WTC11 (cell line): ENCODE data around the gene FRMD8. TPM values are rescaled to one million over a fixed set of nuclear protein-coding genes. Genes with fewer than 3 reads are reported as not detected.

Source experiments
- ATAC-seq: fragments of 200-7000 bp; cut with Tn5 transposase; 2 replicates; pipeline ENCODE4 v1.10.0; 2021; ENCODE audit warnings: mild to moderate bottlenecking, moderate library complexity
- CTCF ChIA-PET: fragments of 300-600 bp; sonication (Branson Sonifier 250); formaldehyde crosslinking; loops from one replicate; lab custom pipeline; 2021; ENCODE audit warnings: antibody characterized with exemption; lab: Charles Lee
- POLR2A ChIA-PET: fragments of 350-600 bp; sonication (Branson Sonifier 250); formaldehyde crosslinking; loops from one replicate; lab custom pipeline; 2021; ENCODE audit warnings: antibody characterized with exemption; lab: Charles Lee
- DNase-seq: peaks from one replicate; pipeline ENCODE4 v3.0.0; 2021; ENCODE audit warnings: low spot score
- H3K27ac Mint-ChIP-seq: 2 replicates; pipeline ENCODE4 v1.8.0; 2021; ENCODE audit warnings: mixed read lengths
- H3K27me3 Mint-ChIP-seq: 2 replicates; pipeline ENCODE4 v1.8.0; 2021; ENCODE audit warnings: low read depth, mild to moderate bottlenecking, moderate library complexity, mixed read lengths
- H3K36me3 Mint-ChIP-seq: 2 replicates; pipeline ENCODE4 v1.8.0; 2021; ENCODE audit warnings: mixed read lengths
- H3K4me1 Mint-ChIP-seq: 2 replicates; pipeline ENCODE4 v1.8.0; 2022; ENCODE audit warnings: mixed read lengths
- H3K4me3 Mint-ChIP-seq: 2 replicates; pipeline ENCODE4 v1.8.0; 2021; ENCODE audit warnings: mild to moderate bottlenecking, moderate library complexity, mixed read lengths
- H3K9me3 Mint-ChIP-seq: 2 replicates; pipeline ENCODE4 v1.8.0; 2021; ENCODE audit warnings: mixed read lengths
- CBFB ChIP-seq: sonication (generic); formaldehyde crosslinking; IDR thresholded peaks from 2 replicates; pipeline ENCODE4 v1.8.1; 2022; ENCODE audit warnings: mild to moderate bottlenecking, low read depth, missing genetic modification reagents
- E2F4 ChIP-seq: sonication (generic); formaldehyde crosslinking; IDR thresholded peaks from 2 replicates; pipeline ENCODE4 v1.8.1; 2022; ENCODE audit warnings: low read depth, mild to moderate bottlenecking, moderate library complexity, missing genetic modification reagents, borderline replicate concordance
- FOXK1 ChIP-seq: sonication (generic); formaldehyde crosslinking; IDR thresholded peaks from 2 replicates; pipeline ENCODE4 v1.8.0; 2022; ENCODE audit warnings: mild to moderate bottlenecking, moderate library complexity, missing genetic modification reagents
- FOXP1 ChIP-seq: sonication (generic); formaldehyde crosslinking; IDR thresholded peaks from 2 replicates; pipeline ENCODE4 v1.8.0; 2022; ENCODE audit warnings: missing genetic modification reagents, mild to moderate bottlenecking, moderate library complexity, borderline replicate concordance
- GRHL2 ChIP-seq: fragments of 250-450 bp; sonication (Bioruptor Pico); IDR thresholded peaks from 2 replicates; pipeline ENCODE4 v1.8.0; 2022; ENCODE audit warnings: mild to moderate bottlenecking, moderate library complexity; ENCODE audit not compliant: insufficient replicate concordance, severe bottlenecking
- HMGXB4 ChIP-seq: sonication (generic); formaldehyde crosslinking; IDR thresholded peaks from 2 replicates; pipeline ENCODE4 v1.8.1; 2023; ENCODE audit warnings: mild to moderate bottlenecking, moderate library complexity, missing genetic modification reagents
- MXD4 ChIP-seq: fragments of 250-450 bp; sonication (Bioruptor Pico); IDR thresholded peaks from 2 replicates; pipeline ENCODE4 v1.8.0; 2021; ENCODE audit warnings: mild to moderate bottlenecking, moderate library complexity, borderline replicate concordance
- NFATC4 ChIP-seq: fragments of 250-450 bp; sonication (Bioruptor Pico); IDR thresholded peaks from 2 replicates; pipeline ENCODE4 v1.9.0; 2021; ENCODE audit warnings: mild to moderate bottlenecking
- NFYB ChIP-seq: sonication (generic); formaldehyde crosslinking; conservative IDR thresholded peaks from 2 replicates; pipeline ENCODE4 v1.8.0; 2022; ENCODE audit warnings: low read depth, missing genetic modification reagents
- NR1H2 ChIP-seq: sonication (generic); formaldehyde crosslinking; IDR thresholded peaks from 2 replicates; pipeline ENCODE4 v1.9.0; 2021; ENCODE audit warnings: mild to moderate bottlenecking, moderate library complexity, missing genetic modification reagents
- NR2C2 ChIP-seq: sonication (generic); formaldehyde crosslinking; IDR thresholded peaks from 2 replicates; pipeline ENCODE4 v1.8.0; 2022; ENCODE audit warnings: mild to moderate bottlenecking, missing genetic modification reagents
- NR3C1 ChIP-seq: sonication (generic); formaldehyde crosslinking; conservative IDR thresholded peaks from 2 replicates; pipeline ENCODE4 v1.8.1; 2023; ENCODE audit warnings: low read depth, mild to moderate bottlenecking, missing genetic modification reagents
- SOX15 ChIP-seq: fragments of 250-450 bp; sonication (Bioruptor Pico); IDR thresholded peaks from 2 replicates; pipeline ENCODE4 v1.9.0; 2021; ENCODE audit warnings: mild to moderate bottlenecking
- STAT6 ChIP-seq: sonication (generic); formaldehyde crosslinking; conservative IDR thresholded peaks from 2 replicates; pipeline ENCODE4 v1.8.1; 2023; ENCODE audit warnings: mild to moderate bottlenecking, low read depth, missing genetic modification reagents, moderate library complexity
- TP53 ChIP-seq: sonication (generic); formaldehyde crosslinking; IDR thresholded peaks from 2 replicates; pipeline ENCODE4 v1.8.1; 2023; ENCODE audit warnings: mild to moderate bottlenecking, missing genetic modification reagents
- ZBTB21 ChIP-seq: sonication (generic); formaldehyde crosslinking; IDR thresholded peaks from 2 replicates; pipeline ENCODE4 v1.8.1; 2023; ENCODE audit warnings: mild to moderate bottlenecking, missing genetic modification reagents, borderline replicate concordance
- ZNF263 ChIP-seq: sonication (generic); formaldehyde crosslinking; IDR thresholded peaks from 2 replicates; pipeline ENCODE4 v1.8.1; 2022; ENCODE audit warnings: low read depth, mild to moderate bottlenecking, moderate library complexity, missing genetic modification reagents
- ZNF317 ChIP-seq: sonication (generic); formaldehyde crosslinking; IDR thresholded peaks from 2 replicates; pipeline ENCODE4 v1.8.1; 2023; ENCODE audit warnings: low read depth, mild to moderate bottlenecking, moderate library complexity, missing genetic modification reagents, borderline replicate concordance
- ZNF423 ChIP-seq: fragments of 250-450 bp; sonication (Bioruptor Pico); IDR thresholded peaks from 2 replicates; pipeline ENCODE4 v2.1.2; 2022; ENCODE audit warnings: mild to moderate bottlenecking, moderate library complexity
- total RNA-seq: library from RNA; stranded (reverse); gene quantifications from 3 replicates; pipeline ENCODE4 v1.2.3, GENCODE V29; 2021

FRMD8 gene
- total RNA-seq, 1 experiment from 2014 or later: 23.7 TPM

GRCh38 chr11:65438257-65439151 lies 52.1 kb downstream of the FRMD8 start:
- H3K27me3 Mint-ChIP-seq: no peaks in the 10 kb centered on the region
- no peak overlapping the region for H3K4me3 Mint-ChIP-seq
- no peaks in the 10 kb centered on the region for H3K9me3 Mint-ChIP-seq
- CTCF ChIA-PET: interaction anchor here (0.7 kb wide), 2 partner anchors 30 to 70 kb away, joined by 3 to 4 read pairs; no protein-coding TSS in a partner anchor
- TF ChIP-seq ZNF263 (CRISPR knock-in tag) (no peak), MXD4 (CRISPR knock-in tag) (no peak), SOX15 (CRISPR knock-in tag) (no peak), NR3C1 (CRISPR knock-in tag) (no peak), E2F4 (CRISPR knock-in tag) (no peak), NFATC4 (CRISPR knock-in tag) (no peak), FOXK1 (no peak), ZBTB21 (CRISPR knock-in tag) (no peak)
- peaks cover 8% of the 10 kb centered on the region for H3K4me1 Mint-ChIP-seq
- H3K36me3 Mint-ChIP-seq: no peaks in the 10 kb centered on the region
- ATAC-seq (no peak), DNase-seq (no peak)
- POLR2A ChIA-PET: interaction anchor here (0.6 kb wide), 1 partner anchor 105 kb away, joined by 8 read pairs; the partner anchor contains the start of gene DPF2
- H3K27ac Mint-ChIP-seq: no peak overlapping the region

GRCh38 chr11:65439331-65440181 lies 53.1 kb downstream of the FRMD8 start:
- H3K27ac Mint-ChIP-seq: no peak overlapping the region
- H3K9me3 Mint-ChIP-seq: no peaks in the 10 kb centered on the region
- TF ChIP-seq TP53 (CRISPR knock-in tag): no peak
- no peak for TF ChIP-seq ZNF423
- no peak for TF ChIP-seq FOXP1 (CRISPR knock-in tag)
- no peak for TF ChIP-seq NR1H2 (CRISPR knock-in tag)
- TF ChIP-seq CBFB (CRISPR knock-in tag): no peak
- TF ChIP-seq GRHL2: no peak
- no peak for TF ChIP-seq HMGXB4 (CRISPR knock-in tag)
- TF ChIP-seq ZNF317: no peak
- TF ChIP-seq E2F4 (CRISPR knock-in tag): no peak
- no peak for TF ChIP-seq STAT6
- TF ChIP-seq NFYB (CRISPR knock-in tag): no peak
- no peak for TF ChIP-seq NR2C2 (CRISPR knock-in tag)
- no peak for ATAC-seq
- no peak overlapping the region for H3K4me3 Mint-ChIP-seq
- no peak for DNase-seq
- H3K27me3 Mint-ChIP-seq: no peaks in the 10 kb centered on the region
- no peaks in the 10 kb centered on the region for H3K36me3 Mint-ChIP-seq
- ChIA-PET POLR2A (no interaction called here), CTCF (interaction anchor here (0.7 to 2.0 kb wide), 3 partner anchors 23 to 69 kb away, joined by 3 to 6 read pairs (median 4); no protein-coding TSS in a partner anchor)
- peaks cover 11% of the 10 kb centered on the region for H3K4me1 Mint-ChIP-seq
